Heart right ventricle (tissue), 16 donors: ENCODE measurements around the gene MAPRE3. TPM values are rescaled to one million over a fixed set of nuclear protein-coding genes. Genes with fewer than 3 reads are reported as not detected.

Source experiments
- ATAC-seq, 8 donors: fragments of 200-7000 bp; cut with Tn5 transposase; one replicate each; pipeline ENCODE4 v1.9.1; 2020; ENCODE audit warnings: mild to moderate bottlenecking in 8 of 8, moderate library complexity in 8 of 8, moderate number of reproducible peaks in 1 of 8
- DNase-seq, 2 donors: peaks; one replicate each; pipeline ENCODE4 v3.0.0-alpha.2; 2020
- H3K27ac ChIP-seq, 10 donors: fragments of 200-600 bp; sonication (generic) in 2 of 10; one replicate each; pipeline versions ENCODE4 v1.5.0 to v1.8.0; 2020 to 2022; ENCODE audit warnings: mild to moderate bottlenecking in 3 of 10
- H3K27me3 ChIP-seq, 7 donors: fragments of 200-600 bp; one replicate each; pipeline ENCODE4 v1.8.0; 2021 to 2022; ENCODE audit warnings: mild to moderate bottlenecking in 2 of 7
- H3K36me3 ChIP-seq, 9 donors: fragments of 200-600 bp; sonication (generic) in 1 of 9; one replicate each; pipeline versions ENCODE4 v1.5.0 to v1.8.0; 2020 to 2022; ENCODE audit warnings: mild to moderate bottlenecking in 2 of 9
- H3K4me1 ChIP-seq, 9 donors: fragments of 200-600 bp; sonication (generic) in 1 of 9; one replicate each; pipeline versions ENCODE4 v1.5.0 to v1.8.0; 2020 to 2022; ENCODE audit warnings: mild to moderate bottlenecking in 4 of 9
- H3K4me3 ChIP-seq, 10 donors: fragments of 200-600 bp; sonication (generic) in 2 of 10; one replicate each; pipeline versions ENCODE4 v1.5.0 to v1.8.0; 2020 to 2022; ENCODE audit warnings: mild to moderate bottlenecking in 7 of 10, moderate library complexity in 2 of 10
- H3K9me3 ChIP-seq, 11 donors: fragments of 200-600 bp in 10 of 11; sonication (generic) in 2 of 11; one replicate each; pipeline versions ENCODE4 v1.5.0 to v1.8.0; 2013 to 2022; ENCODE audit warnings: mild to moderate bottlenecking in 2 of 11, control low read depth in 1 of 11, moderate library complexity in 1 of 11
- CTCF ChIP-seq, 9 donors: fragments of 200-600 bp; sonication (generic) in 2 of 9; IDR thresholded peaks; one replicate each; pipeline versions ENCODE4 v1.5.0 to v1.8.0; 2021 to 2022; ENCODE audit warnings: antibody characterized with exemption in 9 of 9, mild to moderate bottlenecking in 5 of 9, moderate library complexity in 1 of 9
- WGBS, 2 donors: extraction: QIAGEN DNeasy Blood & Tissue Kit; methylation state at CpG; one replicate each; pipeline ENCODE4 v1.1.7; 2013; ENCODE audit warnings: inconsistent platforms in 1 of 2; 5-methylcytosine and 5-hydroxymethylcytosine counted together
- intact Hi-C, 10 donors: fragments of 100-400 bp; cut with DNase I; formaldehyde crosslinking; loops; one replicate each; pipeline versions ENCODE4 v1.11.1 to v1.14.2; 2022
- polyA plus RNA-seq, 2 donors: library from polyadenylated mRNA; stranded (reverse); fragments of 200-250 nt; gene quantifications; one replicate each; pipeline ENCODE4 v1.2.3, GENCODE V29; 2013
- total RNA-seq, 10 donors: library from RNA; stranded (reverse); fragmentation: NEBNext Ultra II Directional in 3 of 10; extraction: Animal tissue kit (Norgen Biotek cat#: 25700) in 3 of 10; gene quantifications; one replicate each; pipeline versions ENCODE4 v1.2.1 to v1.2.4, GENCODE V29; 2021 to 2023
- donor health status: Arrhythmogenic right ventricular cardiomyopathy.
- donor health status: ischemic (EF 13 %, LVEDD 7.1; RV severe dilation, severe dysfunction).
- donor health status: healthy with polysubstance abuse.
- donor health status: DM: no; HTN: yes; CAD: no.
- donor health status: DM: no; HTN: no; CAD: no.
- donor health status: ischemic (EF 25% LVEDD 6.9; RV normal size, moderate dysfunction).
- donor health status: ischemic (EF 25% LVEDD 5.7; RV mildly dilated, moderate dysfunction).
- donor health status: healthy.
- donor health status: DM: yes; HTN: yes; CAD: no.
- donor health status: Ischemic cardiomyopathy.
- donor health status: ischemic (EF 35%, LVEDD 5.7; RV mildly dilated, moderate dysfunction).
- donor health status: nonischemic (EF 11% LVEDD 7.7; RV severe dilation, severe dysfunction).
- donor health status: DM: yes; HTN: yes; CAD: no.
- donor health status: PGD.
- donor health status: ischemic (EF 29% LVEDD 5.4; RV normal size, mild dysfunction).
- donor health status: nonischemic (EF 23%, LVEDD 6.1; RV moderate dilation, normal function).

MAPRE3 gene
- total and polyA plus RNA-seq, 12 donors: 23.0 to 68.8 (median 47.2) TPM

- Histone ChIP-seq H3K9me3 (no peaks in the 10 kb centered on the region), H3K4me3 (no peak overlapping the region), H3K36me3 (no peaks in the 10 kb centered on the region), H3K4me1 (peaks cover 3 to 30% (median 26%) of the 10 kb centered on the region in 9 donors), H3K27ac (no peak overlapping the region), H3K27me3 (peaks cover 0 to 8% (median 0%) of the 10 kb centered on the region in 7 donors)
- ATAC-seq (no peak), DNase-seq (no peak)
- 70 to 77% methylated on average over 10 of the region's 10 CpGs for whole genome bisulfite sequencing, 2 donors
- intact Hi-C loops: loop anchor here in 5 of 10 donors (2.0 to 10.0 kb wide), 4 partner anchors 48 to 316 kb away; partner anchors contain the start of genes KHK (in 3 of the 5) and TRIM54 (in 2 of the 5)
- no peak for TF ChIP-seq CTCF (IDR thresholded peaks at IDR 0.05)
Measured at GRCh38 chr2:26969077-26969844, 1.2 kb upstream of the MAPRE3 start.

GRCh38 chr2:26970928-26971627 lies 641 bp downstream of the MAPRE3 start:
- peaks cover 3 to 40% (median 27%) of the 10 kb centered on the region in 9 donors for H3K4me1 ChIP-seq
- 9 to 19% methylated on average over 27 to 34 of the region's 34 CpGs for WGBS, 2 donors

GRCh38 chr2:26971911-26972786 lies 1.7 kb downstream of the MAPRE3 start:
- no peak for TF ChIP-seq CTCF (IDR thresholded peaks at IDR 0.05)
- Histone ChIP-seq H3K4me1 (peaks cover 3 to 51% (median 32%) of the 10 kb centered on the region in 9 donors), H3K36me3 (peaks cover 0 to 3% (median 0%) of the 10 kb centered on the region in 9 donors), H3K27me3 (no peaks in the 10 kb centered on the region), H3K4me3 (peak overlapping the region in 6 of 10 donors; percentile 74 to 95 (median 87)), H3K9me3 (no peaks in the 10 kb centered on the region), H3K27ac (peak overlapping the region in 6 of 10 donors; percentile 24 to 83 (median 78))
- no peak for DNase-seq
- WGBS, 2 donors: 53 to 63% methylated on average over 9 of the region's 9 CpGs
- peak in 2 of 8 donors; percentile 45 to 51 for ATAC-seq
- intact Hi-C loops: loop anchor here in 1 of 10 donors (10.0 kb wide), 1 partner anchor 233 kb away; no protein-coding TSS in a partner anchor

More at GRCh38 chr2:26970928-26971627, 641 bp downstream of the MAPRE3 start:
- TF ChIP-seq CTCF (IDR thresholded peaks at IDR 0.05): no peak
- intact Hi-C loops: loop anchor here in 1 of 10 donors (10.0 kb wide), 1 partner anchor 234 kb away; no protein-coding TSS in a partner anchor
- H3K9me3 ChIP-seq: no peaks in the 10 kb centered on the region
- peak; percentile 24 to 56 (median 34) for ATAC-seq
- peak overlapping the region in 9 of 10 donors; percentile 68 to 84 (median 81) for H3K27ac ChIP-seq
- H3K4me3 ChIP-seq: peak overlapping the region; percentile 68 to 95 (median 86)
- DNase-seq: peak in 1 of 2 donors; percentile 15
- peaks cover 0 to 3% (median 0%) of the 10 kb centered on the region in 9 donors for H3K36me3 ChIP-seq
- H3K27me3 ChIP-seq: no peaks in the 10 kb centered on the region
